NCI-H2107 treated with DMSO at 0.1 percent for 48 hours (cell line): ENCODE results near the gene DLG2.

Experiments
- DNase-seq: peaks from one replicate; lab custom pipeline; 2025; ENCODE audit not compliant: unreplicated experiment; lab: John Stamatoyannopoulos, UW

Gene DLG2

GRCh38 chr11:84243629-84244263 is 1383.4 kb downstream of the DLG2 start:
- DNase-seq, result no peak

GRCh38 chr11:84241343-84242131 is 1385.6 kb downstream of the DLG2 start:
- no peak for DNase-seq

GRCh38 chr11:84240847-84241246 is 1386.3 kb downstream of the DLG2 start:
- no peak for DNase-seq

GRCh38 chr11:84236436-84236835 is 1390.7 kb downstream of the DLG2 start:
- DNase-seq, result no peak

GRCh38 chr11:84234462-84235202 is 1392.5 kb downstream of the DLG2 start:
- DNase-seq, result no peak

- DNase-seq, result no peak
Measured at GRCh38 chr11:84234011-84234410, 1393.1 kb downstream of the DLG2 start.

GRCh38 chr11:84232511-84232910 is 1394.6 kb downstream of the DLG2 start:
- DNase-seq, result no peak

GRCh38 chr11:84230402-84230801 is 1396.7 kb downstream of the DLG2 start:
- DNase-seq, result no peak

- DNase-seq, result no peak
Measured at GRCh38 chr11:84227970-84228665, 1399.0 kb downstream of the DLG2 start.

- DNase-seq, result no peak
Measured at GRCh38 chr11:84224042-84224441, 1403.1 kb downstream of the DLG2 start.

- no peak for DNase-seq
Measured at GRCh38 chr11:84218318-84218717, 1408.8 kb downstream of the DLG2 start.

GRCh38 chr11:84215672-84216071 is 1411.5 kb downstream of the DLG2 start:
- no peak for DNase-seq

- DNase-seq, result no peak
Measured at GRCh38 chr11:84214557-84214956, 1412.6 kb downstream of the DLG2 start.

GRCh38 chr11:84212468-84213390 is 1414.4 kb downstream of the DLG2 start:
- DNase-seq, result no peak

GRCh38 chr11:84211896-84212295 is 1415.2 kb downstream of the DLG2 start:
- DNase-seq, result no peak

- DNase-seq, result no peak
Measured at GRCh38 chr11:84194696-84195095, 1432.4 kb downstream of the DLG2 start.

- no peak for DNase-seq
Measured at GRCh38 chr11:84193706-84194105, 1433.4 kb downstream of the DLG2 start.

GRCh38 chr11:84188521-84188920 is 1438.6 kb downstream of the DLG2 start:
- DNase-seq, result no peak

GRCh38 chr11:84173078-84173477 is 1454.1 kb downstream of the DLG2 start:
- DNase-seq, result no peak

GRCh38 chr11:84165139-84165538 is 1462.0 kb downstream of the DLG2 start:
- no peak for DNase-seq
